K562 (cell line): ENCODE measurements around the gene CNP. TPM values are rescaled to one million over a fixed set of nuclear protein-coding genes. Genes with fewer than 3 reads are reported as not detected.

ENCODE experiments used
- ARNT ChIP-seq, 2 experiments: fragments of 450-650 bp; IDR thresholded peaks; 2 replicates each; pipeline ENCODE4 v1.6.1; 2016; ENCODE audit warnings: mild to moderate bottlenecking in 1 of 2
- CBFB ChIP-seq: sonication (generic); formaldehyde crosslinking; IDR thresholded peaks from 2 replicates; pipeline ENCODE4 v1.4.0; 2020; ENCODE audit warnings: mild to moderate bottlenecking, missing genetic modification reagents
- CEBPG ChIP-seq, 3 experiments: fragments of 200-800 bp in 1 of 3; sonication (Bioruptor generic) in 1 of 3; sonication (generic) in 1 of 3; formaldehyde crosslinking in 1 of 3; IDR thresholded peaks in 2 of 3; conservative IDR thresholded peaks in 1 of 3; 2 replicates each; pipeline versions ENCODE4 v1.6.1 to v1.8.0; 2016 to 2022; ENCODE audit warnings: missing compliant biosample characterization in 2 of 3, missing genetic modification characterization in 2 of 3, mild to moderate bottlenecking in 1 of 3, missing genetic modification reagents in 1 of 3
- CTCF ChIP-seq, 3 experiments: IDR thresholded peaks in 2 of 3; conservative IDR thresholded peaks in 1 of 3; 2 replicates each; pipeline ENCODE4 v1.5.1; 2011 to 2012; ENCODE audit warnings: low read length in 3 of 3, mild to moderate bottlenecking in 3 of 3, control low read depth in 2 of 3, improper control_type of control experiment in 1 of 3, inconsistent platforms in 1 of 3, low read depth in 1 of 3, mixed read lengths in 1 of 3, moderate library complexity in 1 of 3; ENCODE audit not compliant: insufficient read depth in 2 of 3
- ERF ChIP-seq: fragments of 450-650 bp; formaldehyde crosslinking; IDR thresholded peaks from 2 replicates; pipeline ENCODE4 v1.4.0; 2020; ENCODE audit warnings: mild to moderate bottlenecking, mixed read lengths
- ETV1 ChIP-seq: fragments of 450-650 bp; conservative IDR thresholded peaks from 2 replicates; pipeline ENCODE4 v1.6.1; 2016; ENCODE audit warnings: missing genetic modification characterization, control low read depth, low read depth, missing compliant biosample characterization
- EWSR1 ChIP-seq: fragments of 450-650 bp; IDR thresholded peaks from 2 replicates; pipeline ENCODE4 v1.6.1; 2018; ENCODE audit warnings: borderline replicate concordance, mild to moderate bottlenecking, low read depth, moderate library complexity; ENCODE audit not compliant: partially characterized antibody
- GATAD2B ChIP-seq: fragments of 450-650 bp; IDR thresholded peaks from 2 replicates; pipeline ENCODE4 v1.6.1; 2017; ENCODE audit warnings: mild to moderate bottlenecking, borderline replicate concordance
- KLF1 ChIP-seq: fragments of 450-650 bp; IDR thresholded peaks from 2 replicates; pipeline ENCODE4 v1.6.1; 2016; ENCODE audit warnings: missing genetic modification characterization, missing compliant biosample characterization
- L3MBTL2 ChIP-seq: fragments of 450-650 bp; IDR thresholded peaks from 2 replicates; pipeline ENCODE4 v1.6.1; 2016; ENCODE audit warnings: mild to moderate bottlenecking, moderate library complexity
- NEUROD1 ChIP-seq: fragments of 150-350 bp; IDR thresholded peaks from 2 replicates; pipeline ENCODE4 v1.6.1; 2014; ENCODE audit warnings: borderline replicate concordance, low read length, low read depth; ENCODE audit not compliant: partially characterized antibody
- RBBP5 ChIP-seq: fragments of 200-600 bp; sonication (generic); IDR thresholded peaks from 2 replicates; pipeline ENCODE4 v1.6.1; 2012; ENCODE audit warnings: borderline replicate concordance, mild to moderate bottlenecking, low read length, control low read depth, inconsistent platforms; ENCODE audit not compliant: insufficient read depth, poor library complexity, severe bottlenecking
- RNF2 ChIP-seq: sonication (generic); IDR thresholded peaks from 2 replicates; pipeline ENCODE4 v1.6.1; 2016
- SNIP1 ChIP-seq: fragments of 450-650 bp; IDR thresholded peaks from 2 replicates; pipeline ENCODE4 v1.7.1; 2017; ENCODE audit warnings: low read depth, mild to moderate bottlenecking
- U2AF1 ChIP-seq: fragments of 200-400 bp; formaldehyde crosslinking; optimal IDR thresholded peaks from 2 replicates; pipeline ENCODE3; 2017; ENCODE audit warnings: mild to moderate bottlenecking, low read depth, low read length, moderate library complexity
- ZFP91 ChIP-seq: sonication (generic); formaldehyde crosslinking; IDR thresholded peaks from 2 replicates; pipeline ENCODE4 v1.8.0; 2022; ENCODE audit warnings: mild to moderate bottlenecking, missing genetic modification reagents
- ZNF184 ChIP-seq: sonication (generic); formaldehyde crosslinking; IDR thresholded peaks from 2 replicates; pipeline ENCODE4 v1.5.0; 2020; ENCODE audit warnings: missing genetic modification reagents
- polyA plus RNA-seq, 8 experiments: library from polyadenylated mRNA; depleted of rRNA in 4 of 8; stranded (reverse) in 5 of 8; unstranded in 3 of 8; fragments of >200 nt; fragmentation: Nextera tagmentation in 2 of 8; fragmentation: Illumina TruSeq in 1 of 8; extraction: Ambion mirVana in 2 of 8; extraction: Trizol in 1 of 8; gene quantifications; 2 replicates each; pipeline versions ENCODE4 v1.2.1 to v1.2.3, GENCODE V29; 2011 to 2014; ENCODE audit warnings: inconsistent platforms in 1 of 8, missing spikeins in 1 of 8
- total RNA-seq, 7 experiments: library from RNA; depleted of rRNA in 6 of 7; stranded (reverse); fragments of >200 nt in 6 of 7; fragmentation: Illumina TruSeq in 2 of 7; extraction: Trizol in 2 of 7; gene quantifications; 2 replicates each; pipeline versions ENCODE4 v1.2.1 to v1.2.3, GENCODE V29; 2011 to 2021; ENCODE audit warnings: low replicate concordance in 1 of 7
- TF ChIP-seq, protein P1 (sequence below): sonication (generic); formaldehyde crosslinking; IDR thresholded peaks from 2 replicates; pipeline ENCODE4 v1.8.0; 2022; ENCODE audit warnings: mild to moderate bottlenecking, missing genetic modification reagents
- TF ChIP-seq, protein P2 (sequence below), 2 experiments: fragments of 450-650 bp in 1 of 2; sonication (generic) in 1 of 2; formaldehyde crosslinking in 1 of 2; IDR thresholded peaks in 1 of 2; conservative IDR thresholded peaks in 1 of 2; 2 replicates each; pipeline versions ENCODE4 v1.6.1 to v1.8.1; 2016 to 2023; ENCODE audit warnings: mild to moderate bottlenecking in 2 of 2, moderate library complexity in 2 of 2, inconsistent platforms in 1 of 2, missing genetic modification reagents in 1 of 2

The CNP gene
- total and polyA plus RNA-seq, 9 of the 15 experiments (the other 6 are each of a cell fraction or from before 2014, with no cell fraction given), result 1.7 to 52.0 (median 29.1) TPM

DNA sequence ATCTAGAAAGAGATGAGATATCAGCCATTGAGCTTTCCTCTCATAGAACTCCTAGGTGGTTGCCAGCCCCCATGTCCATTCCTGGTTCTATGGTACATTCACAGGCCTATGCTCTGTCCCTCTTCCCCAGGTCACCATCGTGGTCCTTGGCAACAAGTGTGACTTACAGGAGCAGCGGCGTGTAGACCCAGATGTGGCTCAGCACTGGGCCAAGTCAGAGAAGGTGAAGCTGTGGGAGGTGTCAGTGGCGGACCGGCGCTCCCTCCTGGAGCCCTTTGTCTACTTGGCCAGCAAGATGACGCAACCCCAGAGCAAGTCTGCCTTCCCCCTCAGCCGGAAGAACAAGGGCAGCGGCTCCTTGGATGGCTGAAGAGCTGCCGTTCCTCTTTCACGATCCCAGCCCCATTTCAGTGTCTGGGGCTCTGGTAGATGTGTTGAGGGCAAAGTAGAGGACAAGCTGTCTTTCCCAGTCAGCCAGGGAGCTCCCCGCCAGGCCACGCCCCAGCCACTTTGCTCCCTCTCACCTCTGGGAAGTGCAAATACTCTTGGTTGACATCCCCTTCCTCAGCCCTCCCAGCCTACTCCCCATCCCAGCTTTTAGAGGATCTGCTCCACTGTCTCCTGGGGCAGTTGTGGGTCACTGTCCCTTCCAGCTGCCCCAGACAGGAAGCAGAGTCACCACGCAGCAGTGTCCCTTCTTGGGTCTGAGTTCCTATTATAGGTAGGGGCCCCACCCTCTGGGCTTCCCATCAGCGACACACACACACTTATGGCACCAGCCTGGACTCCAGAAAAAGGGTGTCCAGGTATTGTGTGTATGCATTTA is 57.1 kb downstream of the CNP start (continued):
- 0 out of 6 replicates have a peak, but pooled peaks of 1 of the 3 experiments have one; percentile 1 for TF ChIP-seq CTCF (IDR thresholded peaks at IDR 0.05 in 2 of 3, conservative IDR thresholded peaks at IDR 0.05 in 1 of 3; ENCODE audit: insufficient read depth in 2 of 3, low read depth in 1 of 3, low read length in 3 of 3)
- 0 out of 2 replicates have a peak, but pooled peaks have one; percentile 23 for TF ChIP-seq ERF (CRISPR knock-in tag)
- peak; percentile 69 for TF ChIP-seq RNF2
- no peak for TF ChIP-seq SNIP1
- peak; percentile 81 for TF ChIP-seq L3MBTL2
- no peak for TF ChIP-seq EWSR1
- no peak for TF ChIP-seq ARNT (IDR thresholded peaks at IDR 0.05)
- no peak for TF ChIP-seq U2AF1
- peak; percentile 99 for TF ChIP-seq CEBPG (CRISPR knock-in tag; IDR thresholded peaks at IDR 0.05)
- peak; percentile 97 to 99 for TF ChIP-seq CEBPG (tag; conservative IDR thresholded peaks at IDR 0.05 in 1 of 2, IDR thresholded peaks at IDR 0.05 in 1 of 2)
- TF ChIP-seq NEUROD1, result peak; percentile 52
- no peak for TF ChIP-seq ZNF184 (CRISPR knock-in tag)
- peak; percentile 46; the same call in 1 of the 2 replicates for TF ChIP-seq CBFB (CRISPR knock-in tag)
- TF ChIP-seq ZFP91, result no peak
- TF ChIP-seq KLF1 (tag), result no peak
- TF ChIP-seq ETV1 (tag), result peak; percentile 83
- TF ChIP-seq, protein P1, sequence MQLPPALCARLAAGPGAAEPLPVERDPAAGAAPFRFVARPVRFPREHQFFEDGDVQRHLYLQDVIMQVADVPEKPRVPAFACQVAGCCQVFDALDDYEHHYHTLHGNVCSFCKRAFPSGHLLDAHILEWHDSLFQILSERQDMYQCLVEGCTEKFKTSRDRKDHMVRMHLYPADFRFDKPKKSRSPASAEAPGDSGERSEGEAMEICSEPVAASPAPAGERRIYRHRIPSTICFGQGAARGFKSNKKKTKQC (CRISPR knock-in tag), result 0 out of 2 replicates have a peak, but pooled peaks have one; percentile 44
- TF ChIP-seq, protein P2, sequence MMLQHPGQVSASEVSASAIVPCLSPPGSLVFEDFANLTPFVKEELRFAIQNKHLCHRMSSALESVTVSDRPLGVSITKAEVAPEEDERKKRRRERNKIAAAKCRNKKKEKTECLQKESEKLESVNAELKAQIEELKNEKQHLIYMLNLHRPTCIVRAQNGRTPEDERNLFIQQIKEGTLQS (IDR thresholded peaks at IDR 0.05), result peak; percentile 99
- TF ChIP-seq, protein P2 (CRISPR knock-in tag; conservative IDR thresholded peaks at IDR 0.05), result peak; percentile 83
- no peak for TF ChIP-seq GATAD2B
- no peak for TF ChIP-seq RBBP5
